A549 (cell line): ENCODE data around the gene TRAF3IP1. TPM values are rescaled to one million over a fixed set of nuclear protein-coding genes. Genes with fewer than 3 reads are reported as not detected.
A peak's percentile ranks its signal among the peaks of the same experiment; 100 is the strongest.

Source experiments
- ATAC-seq, 2 experiments: fragments of 200-7000 bp in 1 of 2; fragments of >200 bp in 1 of 2; cut with Nextera tagmentation in 1 of 2; cut with Tn5 transposase in 1 of 2; 3 replicates each; pipeline versions ENCODE4 v1.8.0 to v1.9.1; 2018 to 2020; ENCODE audit warnings: mild to moderate bottlenecking in 1 of 2, moderate library complexity in 1 of 2
- CTCF ChIA-PET: fragments of 300-600 bp; sonication (Branson Sonifier 250); formaldehyde crosslinking; extraction: SDS; loops from one replicate; lab custom pipeline; 2021; ENCODE audit warnings: antibody characterized with exemption, inconsistent platforms; lab: Yijun Ruan, JAX
- POLR2A ChIA-PET: fragments of 350-600 bp; formaldehyde crosslinking; extraction: SDS; loops from one replicate; lab custom pipeline; 2021; ENCODE audit warnings: antibody characterized with exemption, inconsistent platforms; lab: Yijun Ruan, JAX
- DNase-seq, 2 experiments: peaks; one replicate each; pipeline versions ENCODE4 v3.0.0 to v3.0.0-alpha.2; 2011 to 2016; ENCODE audit warnings: low read depth in 1 of 2, low spot score in 1 of 2
- FAIRE-seq: peaks from 2 replicates; lab custom pipeline; 2011; peaks lifted over from hg19 to GRCh38; lab: Jason Lieb, UNC
- H3K27ac ChIP-seq, 2 experiments: fragments of >200 bp; sonication (Bioruptor Twin); formaldehyde crosslinking; 3 replicates each; pipeline ENCODE4 v1.5.1; 2016 to 2017
- H3K4me1 ChIP-seq: fragments of >200 bp; sonication (Bioruptor Twin); formaldehyde crosslinking; 3 replicates; pipeline ENCODE4 v1.6.1; 2016
- H3K4me2 ChIP-seq: fragments of >200 bp; sonication (Bioruptor Twin); formaldehyde crosslinking; 3 replicates; pipeline ENCODE4 v1.6.1; 2016
- H3K4me3 ChIP-seq: fragments of >200 bp; sonication (Bioruptor Twin); formaldehyde crosslinking; 3 replicates; pipeline ENCODE4 v1.5.1; 2016
- H3K9me3 ChIP-seq: fragments of >200 bp; sonication (Bioruptor Twin); formaldehyde crosslinking; 3 replicates; pipeline ENCODE4 v1.6.1; 2016
- BHLHE40 ChIP-seq: IDR thresholded peaks from 2 replicates; pipeline ENCODE4 v1.6.1; 2012; ENCODE audit warnings: low read depth, low read length, inconsistent platforms
- CEBPB ChIP-seq, 2 experiments: fragments of >200 bp in 1 of 2; sonication (Bioruptor Twin) in 1 of 2; formaldehyde crosslinking in 1 of 2; IDR thresholded peaks; 2 replicates each; pipeline ENCODE4 v1.6.1; 2012 to 2016
- CHD2 ChIP-seq: fragments of 150-350 bp; IDR thresholded peaks from 2 replicates; pipeline ENCODE4 v1.6.1; 2014; ENCODE audit warnings: low read length; ENCODE audit not compliant: partially characterized antibody
- CTCF ChIP-seq: fragments of >200 bp; sonication (Bioruptor Twin); formaldehyde crosslinking; IDR thresholded peaks from 3 replicates; pipeline ENCODE4 v1.5.1; 2016
- E2F6 ChIP-seq: IDR thresholded peaks from 2 replicates; pipeline ENCODE4 v1.6.1; 2012; ENCODE audit warnings: low read depth, borderline replicate concordance
- ESRRA ChIP-seq: fragments of 150-350 bp; IDR thresholded peaks from 2 replicates; pipeline ENCODE4 v1.6.1; 2014; ENCODE audit warnings: mild to moderate bottlenecking, low read length, borderline replicate concordance
- FOSB ChIP-seq: fragments of 250-450 bp; sonication (Bioruptor Pico); IDR thresholded peaks from 2 replicates; pipeline ENCODE4 v1.5.0; 2020; ENCODE audit warnings: mild to moderate bottlenecking, moderate library complexity
- FOXS1 ChIP-seq: fragments of 250-450 bp; sonication (Bioruptor Pico); IDR thresholded peaks from 2 replicates; pipeline ENCODE4 v1.5.0; 2020; ENCODE audit warnings: mild to moderate bottlenecking, moderate library complexity
- HMGXB4 ChIP-seq: fragments of 250-450 bp; sonication (Bioruptor Pico); IDR thresholded peaks from 2 replicates; pipeline ENCODE4 v1.5.0; 2021; ENCODE audit warnings: mild to moderate bottlenecking, moderate library complexity, borderline replicate concordance
- HOXA7 ChIP-seq: fragments of 250-450 bp; sonication (Bioruptor Pico); IDR thresholded peaks from 2 replicates; pipeline ENCODE4 v1.5.0; 2020; ENCODE audit warnings: mild to moderate bottlenecking, moderate library complexity
- HOXB13 ChIP-seq: fragments of 250-450 bp; sonication (Bioruptor Pico); IDR thresholded peaks from 2 replicates; pipeline ENCODE4 v1.5.0; 2020; ENCODE audit warnings: low read depth, mild to moderate bottlenecking, moderate library complexity
- HOXB5 ChIP-seq: fragments of 250-450 bp; sonication (Bioruptor Pico); IDR thresholded peaks from 2 replicates; pipeline ENCODE4 v1.5.0; 2020; ENCODE audit warnings: mild to moderate bottlenecking, moderate library complexity
- JUN ChIP-seq, 2 experiments: fragments of >200 bp; sonication (Bioruptor Twin); formaldehyde crosslinking; IDR thresholded peaks; 2 replicates in 1 of 2; 3 replicates in 1 of 2; pipeline ENCODE4 v1.6.1; 2016 to 2017
- JUNB ChIP-seq: fragments of >200 bp; sonication (Bioruptor Twin); formaldehyde crosslinking; IDR thresholded peaks from 2 replicates; pipeline ENCODE4 v1.6.1; 2016
- MAFK ChIP-seq: fragments of 450-650 bp; IDR thresholded peaks from 2 replicates; pipeline ENCODE4 v1.6.1; 2014; ENCODE audit not compliant: partially characterized antibody
- MAX ChIP-seq: IDR thresholded peaks from 2 replicates; pipeline ENCODE4 v1.6.1; 2012
- MYC ChIP-seq: IDR thresholded peaks from 2 replicates; pipeline ENCODE4 v1.6.1; 2012; ENCODE audit warnings: mild to moderate bottlenecking, inconsistent platforms, low read length, improper control_type of control experiment, borderline replicate concordance
- NFE2L2 ChIP-seq: fragments of 150-350 bp; conservative IDR thresholded peaks from 2 replicates; pipeline ENCODE4 v1.6.1; 2014; ENCODE audit warnings: low read length
- NR3C1 ChIP-seq: fragments of >200 bp; sonication (Bioruptor Twin); formaldehyde crosslinking; IDR thresholded peaks from 3 replicates; pipeline ENCODE4 v1.6.1; 2017
- PBX3 ChIP-seq: IDR thresholded peaks from 2 replicates; pipeline ENCODE4 v1.6.1; 2012
- POLR2AphosphoS2 ChIP-seq: conservative IDR thresholded peaks from 2 replicates; pipeline ENCODE4 v1.6.1; 2012; ENCODE audit warnings: low read length, improper control_type of control experiment, inconsistent platforms
- RARB ChIP-seq: fragments of 250-450 bp; sonication (Bioruptor Pico); IDR thresholded peaks from 2 replicates; pipeline ENCODE4 v1.8.0; 2021; ENCODE audit warnings: mild to moderate bottlenecking, moderate library complexity
- RCOR1 ChIP-seq: fragments of 150-350 bp; IDR thresholded peaks from 2 replicates; pipeline ENCODE4 v1.6.1; 2014; ENCODE audit warnings: antibody characterized with exemption, low read length, low read depth
- REST ChIP-seq: fragments of 200-600 bp; sonication (generic); IDR thresholded peaks from 2 replicates; pipeline ENCODE4 v1.6.1; 2016; ENCODE audit warnings: antibody characterized with exemption, mild to moderate bottlenecking, moderate library complexity
- RFX5 ChIP-seq: fragments of 450-650 bp; IDR thresholded peaks from 2 replicates; pipeline ENCODE4 v1.7.1; 2014; ENCODE audit warnings: antibody characterized with exemption, mild to moderate bottlenecking, moderate library complexity
- RNF2 ChIP-seq: fragments of 200-600 bp; sonication (generic); IDR thresholded peaks from 2 replicates; pipeline ENCODE4 v1.6.1; 2016; ENCODE audit warnings: low read depth, mild to moderate bottlenecking, antibody characterized with exemption, moderate library complexity, borderline replicate concordance
- TFCP2L1 ChIP-seq: fragments of 250-450 bp; sonication (Bioruptor Pico); IDR thresholded peaks from 2 replicates; pipeline ENCODE4 v1.5.0; 2021; ENCODE audit warnings: mild to moderate bottlenecking
- TP53 ChIP-seq: fragments of 250-450 bp; sonication (Bioruptor Pico); IDR thresholded peaks from 2 replicates; pipeline ENCODE4 v1.5.0; 2021; ENCODE audit warnings: mild to moderate bottlenecking, moderate library complexity
- ZC3H11A ChIP-seq: fragments of 450-650 bp; IDR thresholded peaks from 2 replicates; pipeline ENCODE4 v1.6.1; 2014; ENCODE audit warnings: antibody characterized with exemption, mild to moderate bottlenecking
- ZNF302 ChIP-seq: fragments of 250-450 bp; sonication (Bioruptor Pico); IDR thresholded peaks from 2 replicates; pipeline ENCODE4 v1.9.0; 2021; ENCODE audit warnings: inconsistent platforms, mild to moderate bottlenecking, moderate library complexity
- ZSCAN20 ChIP-seq: fragments of 250-450 bp; sonication (Bioruptor Pico); IDR thresholded peaks from 2 replicates; pipeline ENCODE4 v1.8.0; 2022; ENCODE audit warnings: mild to moderate bottlenecking, moderate library complexity
- WGBS: methylation state at CpG from one replicate; pipeline ENCODE4 v1.1.6; 2017; ENCODE audit errors: missing lambda C conversion rate; 5-methylcytosine and 5-hydroxymethylcytosine counted together
- polyA plus RNA-seq, 4 experiments: library from polyadenylated mRNA; depleted of rRNA in 3 of 4; stranded (reverse); fragments of >200 nt; fragmentation: RNase III in 1 of 4; extraction: RNeasy Plus Mini Kit Qiagen cat#74134 plus additional on column Dnase treatment in 1 of 4; gene quantifications; 2 replicates in 3 of 4; 3 replicates in 1 of 4; pipeline ENCODE4 v1.2.3, GENCODE V29; 2011 to 2017

TRAF3IP1 gene
- polyA plus RNA-seq, 2 of the 4 experiments (the other 2 are of a cell fraction): 10.6 to 19.2 TPM

GRCh38 chr2:238287737-238288649 lies 32.3 kb upstream of the TRAF3IP1 start, which contains the start of gene PER2:
Gene PER2 (minus strand): TSS chr2:238288610. CDS start chr2:238277936, 10,674 bp downstream.
- peak; percentile 28 to 55 for ATAC-seq
- CTCF ChIA-PET: interaction anchor here (0.7 to 22.7 kb wide), 10 partner anchors 9 to 142 kb away, joined by 3 to 351 read pairs (median 4); no protein-coding TSS in a partner anchor
- Histone ChIP-seq H3K27ac (peak within 1 kb of the TSS; percentile 90 to 95), H3K4me1 (peaks cover 74% of the 10 kb centered on the region), H3K4me2 (peak within 1 kb of the TSS; percentile 92), H3K9me3 (no peaks in the 10 kb centered on the region), H3K4me3 (peak within 1 kb of the TSS; percentile 67)
- DNase-seq: peak; percentile 71 to 91
- no peak for FAIRE-seq
- POLR2A ChIA-PET: interaction anchor here (0.7 to 1.5 kb wide), 3 partner anchors 15 to 48 kb away, joined by 3 to 4 read pairs (median 3); no protein-coding TSS in a partner anchor
- 4% methylated on average over 10 of the region's 65 CpGs for WGBS
- no peak for TF ChIP-seq PBX3
- TF ChIP-seq FOSB: peak; percentile 73; the same call in 1 of the 2 replicates
- no peak for TF ChIP-seq BHLHE40
- TF ChIP-seq CTCF: peak; percentile 19; the same call in 1 of the 3 replicates
- TF ChIP-seq CEBPB (IDR thresholded peaks at IDR 0.05): 0 out of 4 replicates have a peak, but pooled peaks of 1 of the 2 experiments have one; percentile 17
- TF ChIP-seq MAX: no peak
- no peak for TF ChIP-seq ZSCAN20
- TF ChIP-seq E2F6: no peak
- no peak for TF ChIP-seq HMGXB4 (CRISPR knock-in tag)
- TF ChIP-seq HOXA7 (CRISPR knock-in tag): peak; percentile 29; the same call in 1 of the 2 replicates
- TF ChIP-seq MAFK: peak; percentile 24
- 0 out of 2 replicates have a peak, but pooled peaks have one; percentile 65 for TF ChIP-seq TFCP2L1 (CRISPR knock-in tag)
- no peak for TF ChIP-seq ZNF302 (CRISPR knock-in tag)
- peak; percentile 88 for TF ChIP-seq RFX5
- no peak for TF ChIP-seq ZC3H11A
- TF ChIP-seq RNF2: no peak
- TF ChIP-seq NR3C1: no peak
- TF ChIP-seq FOXS1: no peak
- no peak for TF ChIP-seq JUNB
- TF ChIP-seq CHD2: no peak
- peak; percentile 54 for TF ChIP-seq RARB (CRISPR knock-in tag)
- TF ChIP-seq REST: peak; percentile 13; the same call in 1 of the 2 replicates
- TF ChIP-seq JUN (IDR thresholded peaks at IDR 0.05): no peak
- TF ChIP-seq NFE2L2: no peak
- peak; percentile 55 for TF ChIP-seq TP53 (CRISPR knock-in tag)
- TF ChIP-seq HOXB5 (CRISPR knock-in tag): no peak
- no peak for TF ChIP-seq RCOR1
- no peak for TF ChIP-seq MYC
- TF ChIP-seq HOXB13 (CRISPR knock-in tag): 0 out of 2 replicates have a peak, but pooled peaks have one; percentile 15
- TF ChIP-seq POLR2AphosphoS2: no peak
- TF ChIP-seq ESRRA: no peak
